ENCODE measurements around the gene EPHB1. TPM values are rescaled to one million over a fixed set of nuclear protein-coding genes. Genes with fewer than 3 reads are reported as not detected.
A peak's percentile ranks its signal among the peaks of the same experiment; 100 is the strongest.

EPHB1 gene
- 3.7 TPM for polyA plus RNA-seq
- long read RNA-seq, donor 1, result 0 reads
- long read RNA-seq, donor 2, result 0 reads
- long read RNA-seq, donor 3, result 0 reads
- long read RNA-seq, donor 4, result 0 reads
- long read RNA-seq, donor 5, result 0 reads
- long read RNA-seq, donor 6, full-length matches to known transcripts, result 2 of 2 reads
- long read RNA-seq, donor 6, partial matches to known transcripts, result 0 of 2 reads
- long read RNA-seq, donor 6, other reads (novel, unspliced or antisense), result 0 of 2 reads
- long read RNA-seq, donor 7, result 0 reads
- long read RNA-seq, donor 8, full-length matches to known transcripts, result 1 of 1 reads
- long read RNA-seq, donor 8, partial matches to known transcripts, result 0 of 1 reads
- long read RNA-seq, donor 8, other reads (novel, unspliced or antisense), result 0 of 1 reads
- long read RNA-seq, donor 9, result 0 reads
- long read RNA-seq, donor 10, result 0 reads
- long read RNA-seq, donor 11, result 0 reads

GRCh38 chr3:134794950-134795745, at the start of gene EPHB1:
TSS of gene EPHB1 (plus strand) at chr3:134795260.
- Histone ChIP-seq H3K4me1 (ENCODE audit: control insufficient read depth, insufficient read depth, low read length) (peaks cover 3% of the 10 kb centered on the region), H3K4me3 (ENCODE audit: low read length) (peak within 1 kb of the TSS; percentile 36), H3K9me3 (ENCODE audit: control insufficient read depth, low read depth, low read length) (peaks cover 7% of the 10 kb centered on the region), H3K27ac (ENCODE audit: low read length) (no peak within 1 kb of the TSS), H3K27me3 (ENCODE audit: control insufficient read depth, insufficient read depth, low read length) (peaks cover 50% of the 10 kb centered on the region), H3K36me3 (ENCODE audit: control insufficient read depth, insufficient read depth, low read length) (no peaks in the 10 kb centered on the region)
- WGBS (ENCODE audit: insufficient coverage, low lambda C conversion rate), result no CpG with 5 or more reads among the region's 70 CpGs
- DNase-seq, result peak; percentile 75 to 87

GRCh38 chr3:134748698-134749097, 46.4 kb upstream of the EPHB1 start:
- WGBS (ENCODE audit: insufficient coverage, low lambda C conversion rate), result no CpG with 5 or more reads among the region's 1 CpG

GRCh38 chr3:134749174-134749573, 45.9 kb upstream of the EPHB1 start:
- H3K36me3 ChIP-seq (ENCODE audit: control insufficient read depth, insufficient read depth, low read length), result no peaks in the 10 kb centered on the region
- H3K4me3 ChIP-seq (ENCODE audit: low read length), result no peak overlapping the region
- WGBS (ENCODE audit: insufficient coverage, low lambda C conversion rate), result no CpG with 5 or more reads among the region's 2 CpGs
- no peak for DNase-seq
- H3K9me3 ChIP-seq (ENCODE audit: control insufficient read depth, low read depth, low read length), result no peaks in the 10 kb centered on the region
- no peaks in the 10 kb centered on the region for H3K27me3 ChIP-seq (ENCODE audit: control insufficient read depth, insufficient read depth, low read length)
- H3K27ac ChIP-seq (ENCODE audit: low read length), result no peak overlapping the region
- H3K4me1 ChIP-seq (ENCODE audit: control insufficient read depth, insufficient read depth, low read length), result no peaks in the 10 kb centered on the region

More at GRCh38 chr3:134748698-134749097, 46.4 kb upstream of the EPHB1 start:
- Histone ChIP-seq H3K9me3 (ENCODE audit: control insufficient read depth, low read depth, low read length) (no peaks in the 10 kb centered on the region), H3K4me1 (ENCODE audit: control insufficient read depth, insufficient read depth, low read length) (no peaks in the 10 kb centered on the region), H3K27me3 (ENCODE audit: control insufficient read depth, insufficient read depth, low read length) (no peaks in the 10 kb centered on the region), H3K4me3 (ENCODE audit: low read length) (no peak overlapping the region), H3K36me3 (ENCODE audit: control insufficient read depth, insufficient read depth, low read length) (no peaks in the 10 kb centered on the region), H3K27ac (ENCODE audit: low read length) (no peak overlapping the region)
- DNase-seq, result no peak

- Histone ChIP-seq H3K36me3 (ENCODE audit: control insufficient read depth, insufficient read depth, low read length) (no peaks in the 10 kb centered on the region), H3K4me1 (ENCODE audit: control insufficient read depth, insufficient read depth, low read length) (no peaks in the 10 kb centered on the region), H3K9me3 (ENCODE audit: control insufficient read depth, low read depth, low read length) (no peaks in the 10 kb centered on the region), H3K27me3 (ENCODE audit: control insufficient read depth, insufficient read depth, low read length) (no peaks in the 10 kb centered on the region), H3K4me3 (ENCODE audit: low read length) (no peak overlapping the region), H3K27ac (ENCODE audit: low read length) (no peak overlapping the region)
- no CpG with 5 or more reads among the region's 7 CpGs for whole genome bisulfite sequencing (ENCODE audit: insufficient coverage, low lambda C conversion rate)
- no peak for DNase-seq
Measured at GRCh38 chr3:134749802-134750553, 45.1 kb upstream of the EPHB1 start.

- WGBS (ENCODE audit: insufficient coverage, low lambda C conversion rate), result no CpG with 5 or more reads among the region's 2 CpGs
- Histone ChIP-seq H3K4me3 (ENCODE audit: low read length) (no peak overlapping the region), H3K36me3 (ENCODE audit: control insufficient read depth, insufficient read depth, low read length) (no peaks in the 10 kb centered on the region), H3K27ac (ENCODE audit: low read length) (no peak overlapping the region), H3K9me3 (ENCODE audit: control insufficient read depth, low read depth, low read length) (no peaks in the 10 kb centered on the region), H3K27me3 (ENCODE audit: control insufficient read depth, insufficient read depth, low read length) (no peaks in the 10 kb centered on the region), H3K4me1 (ENCODE audit: control insufficient read depth, insufficient read depth, low read length) (no peaks in the 10 kb centered on the region)
- no peak for DNase-seq
Measured at GRCh38 chr3:134751831-134752230, 43.2 kb upstream of the EPHB1 start.

DNA sequence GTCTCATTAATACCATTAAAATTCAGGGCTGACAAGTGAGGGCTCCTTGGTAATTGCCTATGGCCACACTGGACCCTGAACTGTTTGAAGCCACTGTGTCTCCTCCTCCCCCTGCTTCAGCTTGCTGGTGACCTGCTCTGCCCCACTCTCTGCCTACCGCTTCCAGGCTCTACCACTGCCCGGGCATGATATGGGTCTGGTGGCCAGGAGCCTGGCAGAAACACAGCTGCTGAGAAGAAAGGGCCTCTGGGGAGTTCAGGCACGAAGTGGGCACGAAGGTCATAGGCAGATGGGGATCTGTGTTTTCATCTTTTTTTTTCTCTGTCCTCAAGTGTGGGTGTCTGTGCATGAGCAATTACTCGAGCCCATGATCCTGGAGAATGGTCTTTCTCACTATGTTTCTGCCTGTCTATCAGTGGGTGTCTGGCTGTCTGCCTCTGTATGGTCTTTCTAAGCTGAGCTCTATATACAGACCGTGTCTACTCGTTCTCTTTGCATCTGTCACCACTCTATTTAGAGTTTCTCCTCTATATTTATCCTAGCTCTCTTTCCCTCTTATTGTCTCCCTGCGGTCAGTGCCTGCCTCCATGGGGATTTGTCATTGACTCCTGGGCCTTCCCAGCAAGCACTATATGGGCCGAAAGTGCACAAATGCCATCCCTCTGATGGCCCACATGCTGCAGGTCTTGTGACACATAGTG, 42.1 kb upstream of the EPHB1 start:
- Histone ChIP-seq H3K27me3 (ENCODE audit: control insufficient read depth, insufficient read depth, low read length) (no peaks in the 10 kb centered on the region), H3K36me3 (ENCODE audit: control insufficient read depth, insufficient read depth, low read length) (no peaks in the 10 kb centered on the region), H3K4me1 (ENCODE audit: control insufficient read depth, insufficient read depth, low read length) (no peaks in the 10 kb centered on the region), H3K27ac (ENCODE audit: low read length) (no peak overlapping the region), H3K9me3 (ENCODE audit: control insufficient read depth, low read depth, low read length) (no peaks in the 10 kb centered on the region), H3K4me3 (ENCODE audit: low read length) (no peak overlapping the region)
- DNase-seq, result no peak
- 67% methylated on average over 1 of the region's 9 CpGs for WGBS (ENCODE audit: insufficient coverage, low lambda C conversion rate)

- Histone ChIP-seq H3K4me1 (ENCODE audit: control insufficient read depth, insufficient read depth, low read length) (no peaks in the 10 kb centered on the region), H3K4me3 (ENCODE audit: low read length) (no peak overlapping the region), H3K9me3 (ENCODE audit: control insufficient read depth, low read depth, low read length) (no peaks in the 10 kb centered on the region), H3K36me3 (ENCODE audit: control insufficient read depth, insufficient read depth, low read length) (no peaks in the 10 kb centered on the region), H3K27ac (ENCODE audit: low read length) (no peak overlapping the region), H3K27me3 (ENCODE audit: control insufficient read depth, insufficient read depth, low read length) (no peaks in the 10 kb centered on the region)
- no CpG with 5 or more reads among the region's 6 CpGs for WGBS (ENCODE audit: insufficient coverage, low lambda C conversion rate)
- no peak for DNase-seq
Measured at GRCh38 chr3:134753999-134754742, 40.9 kb upstream of the EPHB1 start.

DNA sequence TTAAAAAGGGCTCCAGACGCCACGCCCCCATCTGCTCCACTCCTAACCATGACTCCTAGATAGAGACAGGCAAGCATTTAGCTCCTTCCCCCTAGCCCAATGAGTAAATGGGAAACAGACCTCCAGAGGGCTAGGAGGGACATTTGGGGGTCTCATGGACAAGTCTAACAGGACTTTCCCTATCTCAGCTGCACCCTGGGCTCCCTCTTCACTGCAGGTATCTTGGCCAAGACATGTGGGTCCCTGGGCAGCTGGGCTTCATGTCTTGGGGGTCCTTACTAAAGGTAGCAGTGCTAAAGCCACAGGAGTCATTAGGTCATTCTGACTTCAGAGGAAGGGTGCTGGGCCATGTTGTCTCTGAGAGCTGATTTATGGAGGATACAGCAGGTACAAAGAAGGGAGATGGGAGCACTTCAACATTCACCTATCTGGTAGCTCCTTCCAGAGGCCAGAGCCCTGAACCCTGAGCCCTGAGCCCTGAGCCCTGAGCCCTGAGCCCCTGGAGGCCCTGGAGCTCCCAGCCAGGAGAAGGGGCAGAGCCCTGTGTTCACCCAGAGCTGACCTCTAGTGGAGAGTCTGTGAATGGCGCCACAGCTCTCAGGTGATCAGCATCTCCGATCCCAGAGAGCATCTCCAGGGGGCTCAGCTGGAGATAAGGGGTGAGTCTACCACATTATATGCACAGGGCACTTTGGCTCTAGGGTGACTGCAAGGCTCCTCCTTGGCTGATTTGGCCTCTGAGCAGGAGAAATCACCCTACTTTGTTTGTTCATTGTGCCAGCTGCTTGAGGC, 40.1 kb upstream of the EPHB1 start:
- Histone ChIP-seq H3K36me3 (ENCODE audit: control insufficient read depth, insufficient read depth, low read length) (no peaks in the 10 kb centered on the region), H3K9me3 (ENCODE audit: control insufficient read depth, low read depth, low read length) (no peaks in the 10 kb centered on the region), H3K27me3 (ENCODE audit: control insufficient read depth, insufficient read depth, low read length) (no peaks in the 10 kb centered on the region), H3K4me1 (ENCODE audit: control insufficient read depth, insufficient read depth, low read length) (no peaks in the 10 kb centered on the region), H3K4me3 (ENCODE audit: low read length) (no peak overlapping the region), H3K27ac (ENCODE audit: low read length) (no peak overlapping the region)
- DNase-seq, result no peak
- no CpG with 5 or more reads among the region's 4 CpGs for WGBS (ENCODE audit: insufficient coverage, low lambda C conversion rate)

- Histone ChIP-seq H3K27ac (ENCODE audit: low read length) (no peak overlapping the region), H3K36me3 (ENCODE audit: control insufficient read depth, insufficient read depth, low read length) (no peaks in the 10 kb centered on the region), H3K27me3 (ENCODE audit: control insufficient read depth, insufficient read depth, low read length) (no peaks in the 10 kb centered on the region), H3K4me1 (ENCODE audit: control insufficient read depth, insufficient read depth, low read length) (no peaks in the 10 kb centered on the region), H3K9me3 (ENCODE audit: control insufficient read depth, low read depth, low read length) (no peaks in the 10 kb centered on the region), H3K4me3 (ENCODE audit: low read length) (no peak overlapping the region)
- no peak for DNase-seq
- WGBS (ENCODE audit: insufficient coverage, low lambda C conversion rate), result no CpG with 5 or more reads among the region's 2 CpGs
Measured at GRCh38 chr3:134755821-134756220, 39.2 kb upstream of the EPHB1 start.
